ENCODE data around the gene PTGS2. TPM values are rescaled to one million over a fixed set of nuclear protein-coding genes. Genes with fewer than 3 reads are reported as not detected.

Gene PTGS2
- total RNA-seq, 1 donor from 2014 or later = not detected

GRCh38 chr1:186681121-186681520, 898 bp upstream of the PTGS2 start:
- no peak for DNase-seq
- ChIA-PET CTCF (no interaction called here), POLR2A (no interaction called here)
- Mint-ChIP-seq H3K4me3 (no peak overlapping the region), H3K27ac (no peak overlapping the region), H3K27me3 (peaks cover 33% of the 10 kb centered on the region), H3K36me3 (ENCODE audit: low read depth) (no peaks in the 10 kb centered on the region), H3K9me3 (no peaks in the 10 kb centered on the region), H3K4me1 (peaks cover 12% of the 10 kb centered on the region)
- intact Hi-C loops (cut with micrococcal nuclease) = no loop called here
- ATAC-seq (ENCODE audit: low read depth) = no peak
- TF ChIP-seq CTCF (IDR thresholded peaks at IDR 0.05) = no peak

GRCh38 chr1:186679924-186680244, 339 bp downstream of the PTGS2 start:
- intact Hi-C loops (cut with micrococcal nuclease) = no loop called here
- Mint-ChIP-seq H3K4me3 (peak overlapping the region; percentile 62), H3K4me1 (peaks cover 12% of the 10 kb centered on the region), H3K27ac (no peak overlapping the region), H3K36me3 (ENCODE audit: low read depth) (no peaks in the 10 kb centered on the region), H3K9me3 (no peaks in the 10 kb centered on the region), H3K27me3 (peaks cover 33% of the 10 kb centered on the region)
- no peak for DNase-seq
- ChIA-PET CTCF (interaction anchor here (0.9 kb wide), 1 partner anchor 9 kb away, joined by 3 read pairs; no protein-coding TSS in a partner anchor), POLR2A (no interaction called here)
- ATAC-seq (ENCODE audit: low read depth) = no peak
- TF ChIP-seq CTCF (IDR thresholded peaks at IDR 0.05) = no peak

- POLR2A ChIA-PET = no interaction called here
- H3K36me3 Mint-ChIP-seq (ENCODE audit: low read depth) = no peaks in the 10 kb centered on the region
- H3K9me3 Mint-ChIP-seq = no peaks in the 10 kb centered on the region
- TF ChIP-seq CTCF (IDR thresholded peaks at IDR 0.05) = no peak
- H3K27ac Mint-ChIP-seq = no peak overlapping the region
- peaks cover 12% of the 10 kb centered on the region for H3K4me1 Mint-ChIP-seq
- no peak overlapping the region for H3K4me3 Mint-ChIP-seq
- DNase-seq (no peak), ATAC-seq (ENCODE audit: low read depth) (no peak)
- CTCF ChIA-PET = no interaction called here
- intact Hi-C loops (cut with micrococcal nuclease) = no loop called here
- peaks cover 30% of the 10 kb centered on the region for H3K27me3 Mint-ChIP-seq
Observed at GRCh38 chr1:186678155-186678554, 2.1 kb downstream of the PTGS2 start.

- Mint-ChIP-seq H3K27me3 (peaks cover 1% of the 10 kb centered on the region), H3K4me1 (no peaks in the 10 kb centered on the region), H3K4me3 (no peak overlapping the region), H3K36me3 (ENCODE audit: low read depth) (no peaks in the 10 kb centered on the region), H3K27ac (no peak overlapping the region), H3K9me3 (no peaks in the 10 kb centered on the region)
- ATAC-seq (ENCODE audit: low read depth) (no peak), DNase-seq (no peak)
- intact Hi-C loops (cut with micrococcal nuclease) = no loop called here
- CTCF ChIA-PET = no interaction called here
- TF ChIP-seq CTCF (IDR thresholded peaks at IDR 0.05) = no peak
- POLR2A ChIA-PET = no interaction called here
Observed at GRCh38 chr1:186672596-186672995, 7.6 kb downstream of the PTGS2 start.

- Mint-ChIP-seq H3K4me3 (no peak overlapping the region), H3K9me3 (no peaks in the 10 kb centered on the region), H3K36me3 (ENCODE audit: low read depth) (no peaks in the 10 kb centered on the region), H3K27me3 (peaks cover 1% of the 10 kb centered on the region), H3K27ac (no peak overlapping the region), H3K4me1 (no peaks in the 10 kb centered on the region)
- DNase-seq (no peak), ATAC-seq (ENCODE audit: low read depth) (no peak)
- intact Hi-C loops (cut with micrococcal nuclease) = no loop called here
- CTCF ChIA-PET = no interaction called here
- no peak for TF ChIP-seq CTCF (IDR thresholded peaks at IDR 0.05)
- POLR2A ChIA-PET = no interaction called here
Observed at GRCh38 chr1:186672131-186672530, 8.1 kb downstream of the PTGS2 start.

Measured in activated B cell treated with CpG ODN at 0.5 μM for 24 hours (primary cell).